Skeletal muscle satellite cell (primary cell): Measurements from ENCODE around the gene DEFB121. TPM values are rescaled to one million over a fixed set of nuclear protein-coding genes. Genes with fewer than 3 reads are reported as not detected.
"Not testable (repeated sequence)": the region's sequence is repeated elsewhere in the genome, so short reads cannot be mapped to it uniquely, and the experiment has no call there.

ENCODE experiments used
- H3K27me3 ChIP-seq: 2 replicates; pipeline ENCODE4 v1.7.0; 2013; ENCODE audit warnings: low read length; ENCODE audit not compliant: control insufficient read depth, insufficient read depth
- H3K36me3 ChIP-seq: 2 replicates; pipeline ENCODE4 v1.7.0; 2013; ENCODE audit warnings: mild to moderate bottlenecking, control low read depth, low read length; ENCODE audit not compliant: insufficient read depth
- H3K4me1 ChIP-seq: 2 replicates; pipeline ENCODE4 v1.7.0; 2013; ENCODE audit warnings: low read length; ENCODE audit not compliant: control insufficient read depth, insufficient read depth
- H3K4me2 ChIP-seq: 2 replicates; pipeline ENCODE4 v1.7.0; 2013; ENCODE audit warnings: mild to moderate bottlenecking, low read length
- H3K4me3 ChIP-seq: 2 replicates; pipeline ENCODE4 v1.7.0; 2013; ENCODE audit warnings: low read length
- H3K9ac ChIP-seq: 2 replicates; pipeline ENCODE4 v1.7.0; 2013; ENCODE audit warnings: mild to moderate bottlenecking, low read depth, low read length, moderate library complexity
- H3K9me3 ChIP-seq: replicated peaks from 2 replicates; pipeline ENCODE4 v1.7.0; 2013; ENCODE audit warnings: mild to moderate bottlenecking, control low read depth, low read length
- total RNA-seq: library from RNA; depleted of rRNA; stranded (reverse); fragments of >200 nt; gene quantifications from 2 replicates; pipeline ENCODE4 v1.2.3, GENCODE V29; 2012; rRNA removed

The DEFB121 gene
- not detected in 2 replicates for total RNA-seq

- Histone ChIP-seq H3K27me3 (no peaks in the 10 kb centered on the region), H3K4me2 (no peak within 1 kb of the TSS), H3K4me3 (no peak within 1 kb of the TSS), H3K36me3 (no peaks in the 10 kb centered on the region), H3K4me1 (no peaks in the 10 kb centered on the region), H3K9ac (no peak within 1 kb of the TSS), H3K9me3 (no peaks in the 10 kb centered on the region)
These were observed at the start of gene DEFB121 for GRCh38 chr20:31406115-31406514. Gene DEFB121, minus strand, starts transcription at chr20:31406215. Its CDS starts 63 bp downstream, at chr20:31406152.

- no peak overlapping the region for H3K9ac ChIP-seq
- no peak overlapping the region for H3K4me2 ChIP-seq
- no peaks in the 10 kb centered on the region for H3K9me3 ChIP-seq
- H3K36me3 ChIP-seq = no peaks in the 10 kb centered on the region
- peaks cover 9% of the 10 kb centered on the region for H3K27me3 ChIP-seq
- no peaks in the 10 kb centered on the region for H3K4me1 ChIP-seq
- H3K4me3 ChIP-seq = no peak overlapping the region
These were observed 48.3 kb upstream of the DEFB121 start for GRCh38 chr20:31454361-31454760.

GRCh38 chr20:31452575-31452974 lies 46.6 kb upstream of the DEFB121 start:
- Histone ChIP-seq H3K4me3 (no peak overlapping the region), H3K27me3 (peaks cover 2% of the 10 kb centered on the region)

GRCh38 chr20:31449511-31450414 lies 43.7 kb upstream of the DEFB121 start:
- Histone ChIP-seq H3K4me3 (no peak overlapping the region), H3K4me2 (no peak overlapping the region), H3K9ac (no peak overlapping the region), H3K4me1 (no peaks in the 10 kb centered on the region), H3K36me3 (no peaks in the 10 kb centered on the region), H3K9me3 (no peaks in the 10 kb centered on the region), H3K27me3 (no peaks in the 10 kb centered on the region)

More at GRCh38 chr20:31452575-31452974, 46.6 kb upstream of the DEFB121 start:
- Histone ChIP-seq H3K36me3 (no peaks in the 10 kb centered on the region), H3K4me2 (no peak overlapping the region), H3K9ac (no peak overlapping the region), H3K9me3 (no peaks in the 10 kb centered on the region), H3K4me1 (no peaks in the 10 kb centered on the region)

- H3K27me3 ChIP-seq = no peaks in the 10 kb centered on the region
- no peak overlapping the region for H3K9ac ChIP-seq
- H3K4me3 ChIP-seq = no peak overlapping the region
- no peaks in the 10 kb centered on the region for H3K36me3 ChIP-seq
- no peak overlapping the region for H3K4me2 ChIP-seq
- no peaks in the 10 kb centered on the region for H3K9me3 ChIP-seq
- no peaks in the 10 kb centered on the region for H3K4me1 ChIP-seq
These were observed 40.2 kb upstream of the DEFB121 start for GRCh38 chr20:31446084-31446819.

- Histone ChIP-seq H3K9me3 (no peaks in the 10 kb centered on the region), H3K9ac (no peak within 1 kb of the TSS), H3K4me3 (no peak within 1 kb of the TSS), H3K4me2 (no peak within 1 kb of the TSS), H3K4me1 (no peaks in the 10 kb centered on the region), H3K36me3 (no peaks in the 10 kb centered on the region), H3K27me3 (peaks cover 4% of the 10 kb centered on the region)
These were observed 34.1 kb upstream of the DEFB121 start, which contains the start of gene DEFB123 for GRCh38 chr20:31440012-31440659. Gene DEFB123, plus strand, starts transcription at chr20:31440632. Its CDS starts 67 bp downstream, at chr20:31440699.

- Histone ChIP-seq H3K9me3 (no peaks in the 10 kb centered on the region), H3K27me3 (no peaks in the 10 kb centered on the region), H3K4me1 (no peaks in the 10 kb centered on the region), H3K4me3 (no peak overlapping the region), H3K36me3 (no peaks in the 10 kb centered on the region), H3K4me2 (no peak overlapping the region), H3K9ac (no peak overlapping the region)
These were observed 24.6 kb upstream of the DEFB121 start for GRCh38 chr20:31430568-31431115.

- H3K4me3 ChIP-seq, H3K9me3 ChIP-seq, H3K4me2 ChIP-seq, H3K4me1 ChIP-seq, H3K9ac ChIP-seq, H3K27me3 ChIP-seq, H3K36me3 ChIP-seq: not testable (repeated sequence)
These were observed 21.6 kb upstream of the DEFB121 start for GRCh38 chr20:31427576-31427975.

GRCh38 chr20:31426891-31427551 lies 21.0 kb upstream of the DEFB121 start:
- H3K9me3 ChIP-seq, H3K4me3 ChIP-seq, H3K9ac ChIP-seq, H3K4me1 ChIP-seq, H3K27me3 ChIP-seq, H3K4me2 ChIP-seq, H3K36me3 ChIP-seq: not testable (repeated sequence)

- Histone ChIP-seq H3K9me3 (no peaks in the 10 kb centered on the region), H3K4me3 (no peak overlapping the region), H3K4me1 (no peaks in the 10 kb centered on the region), H3K4me2 (no peak overlapping the region), H3K36me3 (no peaks in the 10 kb centered on the region), H3K27me3 (no peaks in the 10 kb centered on the region), H3K9ac (no peak overlapping the region)
These were observed 19.8 kb upstream of the DEFB121 start for GRCh38 chr20:31425797-31426196.

GRCh38 chr20:31418307-31418706 lies 12.3 kb upstream of the DEFB121 start:
- Histone ChIP-seq H3K4me2 (no peak overlapping the region), H3K4me3 (no peak overlapping the region), H3K4me1 (no peaks in the 10 kb centered on the region), H3K9me3 (no peaks in the 10 kb centered on the region), H3K27me3 (no peaks in the 10 kb centered on the region), H3K36me3 (no peaks in the 10 kb centered on the region), H3K9ac (no peak overlapping the region)
